Fibroblast of skin of left quadriceps (primary cell): Measurements from ENCODE around the gene AGAP9.
A peak's percentile ranks its signal among the peaks of the same experiment; 100 is the strongest.
"Not testable (repeated sequence)": the region's sequence is repeated elsewhere in the genome, so short reads cannot be mapped to it uniquely, and the experiment has no call there.

Experiments used
- DNase-seq, 2 experiments: peaks; one replicate each; pipeline ENCODE4 v3.0.0-alpha.2; 2013; ENCODE audit warnings: low read depth in 2 of 2

AGAP9 gene

DNA sequence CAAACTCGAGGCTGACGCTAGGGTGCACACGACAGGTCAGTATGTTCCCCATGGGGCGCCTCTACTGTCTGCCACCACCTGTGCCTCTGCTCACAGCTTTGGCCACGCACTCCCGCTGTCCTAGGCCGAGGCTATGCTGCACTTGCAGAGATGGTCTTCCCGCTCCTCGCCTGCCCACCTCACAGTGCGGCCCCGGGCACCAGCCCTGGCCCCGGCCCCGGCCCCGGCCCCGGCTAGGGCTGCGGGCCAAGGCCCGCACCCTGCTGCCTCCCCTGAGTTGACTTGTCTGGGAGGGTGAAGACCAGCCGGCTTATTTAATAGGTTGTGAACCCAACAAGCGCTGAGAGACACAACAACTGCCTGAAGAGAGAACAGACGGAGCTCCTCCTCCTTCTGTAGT lies at the start of gene AGAP9:
Gene AGAP9 (minus strand): TSS at position 164 of the 400 bp plus-strand sequence. CDS start 112 bp downstream, at position 52.
- not testable (repeated sequence) for DNase-seq

DNA sequence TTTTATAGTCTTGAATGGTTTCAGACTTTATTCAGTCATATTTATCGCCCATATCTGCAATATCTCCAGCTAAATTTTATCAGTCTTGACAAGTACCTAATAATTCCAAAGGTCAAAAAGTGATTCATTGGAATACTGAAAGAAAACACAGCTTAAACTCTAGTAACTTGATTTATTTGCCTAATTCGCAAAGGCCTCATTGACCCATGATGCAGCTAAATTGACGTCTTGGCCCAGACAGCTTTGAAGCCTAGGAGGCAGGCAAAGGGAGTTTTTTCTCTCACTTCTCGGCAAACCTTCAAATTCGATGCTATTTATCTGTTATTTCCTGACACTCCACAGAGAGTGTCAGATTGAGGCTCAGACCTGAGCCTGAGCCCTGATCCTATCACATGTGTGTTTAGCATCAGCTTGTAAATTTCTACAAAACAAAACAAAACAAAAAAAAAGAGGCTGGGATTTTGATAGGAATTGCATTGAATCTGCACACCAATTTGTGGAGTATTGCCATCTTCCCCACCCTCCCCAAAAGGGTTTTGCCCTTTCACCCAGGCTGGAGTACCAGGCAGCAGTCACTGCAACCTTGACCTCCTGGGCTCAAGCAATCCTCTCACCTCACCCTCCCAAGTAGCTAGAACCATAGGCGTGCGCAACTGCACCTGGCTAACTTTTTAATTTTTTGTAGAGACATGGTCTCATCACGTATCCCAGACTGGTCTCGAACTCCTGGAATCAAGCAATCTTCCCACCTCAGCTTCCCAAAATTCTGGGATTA lies 47.9 kb upstream of the AGAP9 start:
- DNase-seq = not testable (repeated sequence)

DNA sequence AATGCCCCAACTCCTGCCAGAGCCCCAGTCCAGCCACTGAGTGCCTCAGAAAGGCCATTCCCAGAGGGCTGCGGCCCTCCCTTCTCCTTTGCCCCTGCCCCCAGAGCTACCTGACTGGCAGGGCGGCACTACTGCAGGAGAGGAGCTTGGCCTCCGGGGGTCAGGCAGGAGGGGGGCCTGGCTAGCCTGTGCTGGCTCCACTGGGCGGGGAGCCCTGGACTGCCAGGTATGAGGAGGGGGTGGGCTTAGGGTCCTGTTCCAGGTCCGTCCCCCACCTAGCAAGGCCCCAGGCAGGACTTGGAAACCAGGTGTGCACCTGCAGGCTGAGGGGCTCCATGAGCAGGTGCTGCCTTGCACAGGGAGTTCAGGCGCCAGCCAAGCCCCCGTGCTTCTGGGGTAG lies 43.3 kb upstream of the AGAP9 start:
- not testable (repeated sequence) for DNase-seq

DNA sequence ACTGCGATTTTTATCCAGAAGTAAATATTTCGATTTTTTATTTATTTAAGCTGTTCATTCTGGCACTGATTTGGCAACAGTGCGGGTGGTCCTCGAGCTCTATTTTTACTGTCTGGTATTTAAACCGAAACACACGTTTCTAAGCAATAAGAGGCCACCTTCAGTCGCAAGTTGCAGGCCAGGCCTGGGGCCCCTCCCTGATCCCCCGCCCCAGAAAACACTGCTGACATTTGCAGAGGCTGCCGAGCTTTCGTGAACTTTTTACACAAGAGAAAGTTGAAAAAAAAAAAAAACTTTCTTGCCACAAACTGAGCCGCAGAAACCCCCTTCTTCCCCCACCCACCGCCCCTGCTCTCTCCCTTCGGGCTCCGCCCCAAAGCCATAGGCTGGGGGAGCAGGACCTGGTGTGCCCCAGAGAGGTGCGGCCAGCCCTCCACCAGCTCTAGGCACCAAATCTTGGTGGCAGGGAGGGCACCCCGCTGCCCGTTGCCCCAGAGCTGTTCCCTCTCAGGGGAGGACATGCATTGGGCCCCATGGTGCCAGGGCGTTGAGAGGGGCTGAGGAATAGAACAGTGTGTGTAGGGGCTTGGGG lies 42.8 kb upstream of the AGAP9 start:
- not testable (repeated sequence) for DNase-seq

DNA sequence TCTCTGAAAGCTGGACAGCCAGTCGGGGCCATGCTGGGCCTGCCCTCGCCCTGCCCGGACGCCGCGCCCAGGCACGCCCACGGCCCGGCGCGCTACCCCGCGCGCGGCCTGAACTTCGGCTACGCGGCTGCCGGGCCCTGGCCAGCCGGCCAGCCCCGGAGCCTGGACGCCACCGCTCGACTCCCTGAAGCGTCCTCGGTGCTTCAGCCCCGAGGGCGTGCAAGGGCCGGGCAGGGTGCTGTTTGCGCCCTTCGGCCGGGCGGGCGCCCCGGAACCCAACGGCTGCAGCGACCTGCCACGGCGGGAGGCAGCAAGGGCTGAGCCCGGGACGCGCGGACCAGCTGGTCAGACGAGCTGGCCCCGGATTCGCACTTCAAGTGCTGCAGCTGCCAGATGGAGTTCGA lies 42.1 kb upstream of the AGAP9 start:
- DNase-seq = not testable (repeated sequence)

DNA sequence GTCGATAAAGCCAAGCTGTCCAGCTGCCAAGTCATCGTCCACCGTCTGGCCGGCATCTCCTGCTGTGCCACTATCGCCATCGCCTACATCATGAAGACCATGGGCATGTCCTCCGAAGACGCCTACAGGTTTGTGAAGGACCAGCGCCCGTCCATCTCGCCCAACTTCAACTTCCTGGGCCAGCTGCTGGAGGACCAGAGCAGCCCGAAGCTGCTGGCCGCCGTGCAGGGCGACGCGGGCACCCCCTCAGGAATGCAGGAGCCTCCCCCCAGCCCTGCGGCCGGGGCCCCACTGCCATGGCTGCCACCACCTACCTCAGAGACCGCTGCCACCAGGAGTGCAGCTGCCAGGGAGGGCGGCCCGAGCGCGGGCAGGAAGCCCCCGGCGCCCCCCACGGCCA lies 41.5 kb upstream of the AGAP9 start:
- DNase-seq = not testable (repeated sequence)

DNA sequence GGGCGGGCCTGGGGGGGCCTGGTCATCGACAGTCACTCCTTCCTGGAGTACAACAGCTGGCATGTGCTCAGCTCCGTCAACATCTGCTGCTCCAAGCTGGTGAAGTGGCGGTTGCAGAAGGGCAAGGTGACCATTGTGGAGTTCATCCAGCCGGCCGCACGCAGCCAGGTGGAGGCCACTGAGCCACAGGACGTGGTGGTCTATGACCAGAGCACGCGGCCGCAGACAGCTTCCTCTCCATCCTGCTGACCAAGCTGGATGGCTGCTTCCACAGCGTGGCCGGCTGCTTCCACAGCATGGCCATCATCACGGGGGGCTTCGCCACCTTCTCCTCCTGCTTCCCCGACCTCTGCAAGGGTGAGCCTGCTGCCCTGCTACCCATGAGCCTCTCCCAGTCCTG lies 40.9 kb upstream of the AGAP9 start:
- DNase-seq = not testable (repeated sequence)

DNA sequence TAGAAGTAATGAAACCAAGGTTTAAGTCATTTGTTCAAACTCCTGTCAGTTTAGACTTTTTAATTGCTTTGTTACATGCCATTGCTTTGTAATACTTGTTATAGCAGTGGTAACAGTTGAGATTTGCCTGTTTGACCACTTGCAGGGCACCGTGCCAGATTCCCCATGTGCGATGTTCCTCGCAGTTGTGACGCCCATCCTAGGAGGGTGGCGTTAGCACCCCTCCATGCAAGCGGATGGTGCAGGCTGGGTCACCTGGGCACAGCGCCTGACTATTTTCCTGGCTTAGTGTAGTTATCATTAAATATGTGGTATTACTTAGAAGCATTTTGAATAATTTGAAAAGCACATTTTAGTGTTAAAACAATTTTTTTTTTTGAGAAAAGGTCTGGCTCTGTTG lies 37.0 kb upstream of the AGAP9 start:
- DNase-seq = not testable (repeated sequence)

DNA sequence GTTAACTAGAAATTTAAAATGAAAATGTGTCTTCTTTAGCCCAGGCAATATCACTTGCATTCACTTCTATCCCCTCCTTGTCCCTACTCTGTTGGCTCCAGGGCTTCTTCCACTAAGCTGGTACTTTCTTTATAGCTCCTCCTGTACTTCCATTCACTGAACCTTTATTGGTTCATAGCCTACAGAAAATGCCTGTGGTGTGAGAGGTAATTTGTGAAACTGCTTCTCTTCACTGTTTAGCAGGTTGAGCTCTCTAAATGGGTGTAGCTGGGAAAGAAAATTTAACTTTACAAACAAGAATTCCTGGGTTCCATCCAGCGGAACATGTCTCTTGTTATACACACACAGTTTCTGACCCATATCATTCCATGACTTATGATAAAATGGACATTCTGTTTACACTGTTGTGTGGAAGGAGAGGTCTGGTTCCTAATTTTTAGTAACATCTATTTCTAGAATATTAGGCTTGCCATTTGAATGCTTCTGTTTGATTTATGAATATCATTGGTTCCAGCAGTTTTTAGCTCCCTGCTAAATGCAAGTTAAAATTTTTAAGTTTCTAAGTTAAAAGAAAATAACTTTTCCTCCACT lies 36.4 kb upstream of the AGAP9 start:
- DNase-seq = not testable (repeated sequence)

DNA sequence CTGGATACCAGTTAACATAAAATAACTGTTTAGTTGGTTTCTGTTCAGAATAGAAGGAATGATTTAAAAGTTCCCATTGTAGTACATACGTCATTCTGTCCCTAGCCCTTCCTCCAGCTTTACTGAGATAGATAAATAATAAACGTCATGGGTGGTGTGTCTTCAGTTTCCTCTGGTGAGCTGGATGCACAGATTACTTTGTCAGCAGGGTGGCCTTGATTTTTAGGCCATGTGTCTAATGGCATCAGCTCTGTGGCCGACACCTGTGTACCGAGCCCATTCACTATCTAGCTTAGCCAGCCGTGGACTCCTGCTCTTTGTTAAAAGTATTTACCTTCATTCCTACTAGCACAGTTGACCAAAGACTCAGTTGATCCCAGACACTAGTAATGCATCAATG lies 34.7 kb upstream of the AGAP9 start:
- DNase-seq = not testable (repeated sequence)

DNA sequence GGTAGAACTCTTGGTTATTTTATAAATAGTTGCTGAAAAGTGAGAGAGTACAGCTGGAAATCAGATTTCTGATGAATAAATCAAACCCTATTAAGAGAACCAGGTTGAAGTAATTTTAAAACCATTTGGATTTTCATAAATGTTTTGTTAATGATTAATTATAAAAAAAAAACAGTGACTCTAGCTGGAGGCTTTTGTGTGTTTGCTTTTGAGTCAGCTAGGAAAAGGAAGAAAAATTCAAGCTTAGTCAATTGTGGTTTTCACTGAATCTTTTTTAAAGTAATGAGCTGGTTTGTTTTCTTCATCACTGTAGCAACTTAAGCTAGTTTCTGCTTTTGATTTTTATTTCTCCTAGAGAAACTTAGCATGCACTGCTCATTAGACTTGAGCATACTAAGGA lies 34.2 kb upstream of the AGAP9 start:
- not testable (repeated sequence) for DNase-seq

DNA sequence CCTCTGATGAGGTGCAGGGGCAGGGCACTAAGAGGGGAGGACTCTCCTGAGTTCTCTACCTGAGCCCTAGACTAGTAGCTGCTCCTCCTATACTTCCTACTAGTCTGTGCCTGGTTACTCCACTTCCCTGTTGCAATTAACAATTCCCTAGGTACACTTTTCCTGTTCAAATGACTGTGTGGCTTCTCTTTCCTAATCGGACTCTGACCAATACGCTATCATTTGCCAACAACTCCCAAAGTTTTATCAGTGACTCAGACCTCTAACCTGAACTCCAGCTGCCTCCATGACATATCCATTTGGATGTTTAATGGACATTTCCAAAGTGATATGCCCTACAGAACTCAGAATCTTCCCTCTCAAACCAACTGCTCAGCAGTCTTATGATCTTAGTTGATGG lies 31.9 kb upstream of the AGAP9 start:
- DNase-seq = not testable (repeated sequence)

DNA sequence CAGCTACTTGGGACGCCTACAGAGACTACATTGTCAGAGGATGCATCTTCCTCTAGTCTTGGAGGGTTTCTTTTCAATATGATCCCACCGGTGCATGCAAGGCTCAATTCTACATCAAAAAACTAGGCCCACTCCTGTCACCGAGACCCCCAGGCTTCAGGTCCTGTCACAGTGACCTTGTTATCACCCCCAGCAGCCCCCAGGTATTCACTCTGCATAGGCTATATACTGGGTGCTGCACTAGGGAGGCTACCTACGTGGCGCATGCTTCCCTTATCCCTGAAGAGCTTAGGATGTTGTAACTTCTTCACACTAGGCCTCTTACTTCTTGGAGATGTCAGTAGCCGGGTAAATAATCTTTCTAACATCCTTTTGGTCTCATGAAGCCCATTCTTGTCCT lies 31.1 kb upstream of the AGAP9 start:
- DNase-seq = not testable (repeated sequence)

DNA sequence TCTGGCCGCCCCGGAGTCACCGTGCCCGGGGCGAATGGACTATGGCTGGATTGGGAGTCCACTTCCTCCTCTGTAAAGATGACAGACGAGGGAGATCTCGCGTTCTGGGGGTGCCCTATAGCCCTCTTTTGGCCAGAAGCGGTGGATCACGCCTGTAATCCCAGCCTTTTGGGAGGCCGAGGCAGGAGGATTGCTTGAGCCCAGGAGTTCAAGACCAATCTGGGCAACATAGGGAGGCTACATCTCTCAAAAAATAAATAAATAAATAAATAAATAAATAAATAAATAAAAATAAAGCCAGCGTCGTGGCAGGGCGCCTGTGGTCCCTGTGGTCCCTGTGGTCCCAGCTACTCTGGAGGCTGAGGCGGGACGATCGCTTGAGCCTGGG lies 30.4 kb upstream of the AGAP9 start:
- not testable (repeated sequence) for DNase-seq

DNA sequence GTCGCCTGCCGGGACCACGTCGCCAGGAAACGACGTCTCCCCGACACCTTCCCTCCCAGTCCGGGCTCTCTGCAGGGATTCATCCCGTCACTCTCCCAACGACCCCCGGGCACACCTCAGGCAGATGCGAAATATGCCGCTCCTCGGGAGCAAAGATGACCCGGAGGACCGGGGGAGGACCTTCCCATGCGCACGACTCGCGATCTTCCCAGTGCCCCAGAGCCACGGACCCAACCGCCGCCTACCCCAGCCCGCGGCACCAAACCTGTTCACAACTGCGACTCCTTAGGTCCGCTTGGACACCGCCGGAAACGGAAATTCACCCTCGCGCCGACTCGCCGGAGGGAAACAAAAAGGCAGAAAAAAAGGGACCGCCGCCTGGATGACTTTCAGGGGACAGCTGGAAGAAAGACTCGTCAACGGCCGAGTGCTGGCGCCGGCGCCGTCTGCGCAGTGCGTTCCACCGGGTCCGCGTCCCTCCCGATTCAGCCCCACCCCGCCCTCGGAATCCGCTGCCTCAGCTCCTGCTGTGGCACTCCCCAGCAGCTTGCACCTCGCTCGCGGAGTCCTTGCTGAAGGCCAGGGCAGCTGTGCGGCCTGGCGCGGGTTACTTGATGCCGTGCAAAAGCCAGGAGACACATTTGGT lies 29.9 kb upstream of the AGAP9 start:
- peak; percentile 37 to 42 for DNase-seq

DNA sequence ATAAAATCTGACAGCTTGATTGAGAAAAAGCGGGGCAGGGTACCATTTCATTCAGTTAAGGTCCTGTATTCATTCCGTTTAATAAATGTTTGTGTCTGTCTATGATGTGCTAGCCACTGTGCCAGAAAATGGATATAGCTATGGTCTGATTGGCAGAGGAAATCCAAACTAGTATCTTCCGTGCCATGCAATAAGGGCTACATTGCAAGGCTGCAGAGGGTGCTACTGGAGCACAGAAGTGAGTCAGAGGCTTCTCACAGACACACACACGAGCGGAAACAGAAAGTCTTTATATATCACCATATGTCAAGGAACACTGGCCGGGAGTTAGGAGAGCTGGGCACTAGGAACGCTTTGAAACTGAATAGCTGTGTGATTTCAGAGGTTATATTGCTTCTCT lies 29.3 kb upstream of the AGAP9 start:
- peak in 1 of 2 experiments; percentile 21 for DNase-seq

DNA sequence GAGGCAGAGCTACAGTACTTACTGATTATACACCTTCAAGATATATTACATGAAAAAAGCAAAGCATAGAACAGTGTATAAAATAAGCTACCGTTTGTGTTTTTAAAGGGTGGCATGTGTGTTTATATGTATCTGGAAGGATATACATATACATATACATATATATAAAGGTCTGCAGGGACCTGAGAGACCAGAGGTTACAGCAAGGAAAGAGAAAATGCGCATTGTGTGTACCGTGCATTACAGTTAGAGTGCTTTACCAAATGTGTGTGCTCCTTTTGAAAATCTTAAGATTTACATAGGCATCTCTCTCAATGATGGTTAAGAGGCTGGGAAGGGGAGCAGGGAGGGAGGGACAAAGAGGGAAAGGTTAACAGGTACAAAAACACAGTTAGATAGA lies 23.8 kb upstream of the AGAP9 start:
- not testable (repeated sequence) for DNase-seq

DNA sequence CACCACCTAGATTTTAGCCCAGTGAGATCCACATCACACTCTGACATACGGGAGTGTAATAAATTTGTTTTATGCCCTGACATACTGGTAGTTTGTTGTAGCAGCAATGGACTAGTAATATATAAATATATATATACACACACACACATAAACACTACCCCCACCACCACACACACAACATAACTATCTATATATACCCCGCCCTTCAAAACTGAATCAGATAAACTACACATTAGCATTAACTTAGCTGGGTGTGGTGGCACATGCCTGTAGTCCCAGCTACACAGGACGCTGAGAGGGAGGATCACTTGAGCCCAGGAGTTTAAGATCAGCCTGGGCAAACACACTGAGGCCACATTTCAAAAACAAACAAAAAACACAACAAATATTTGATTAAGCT lies 13.0 kb upstream of the AGAP9 start:
- not testable (repeated sequence) for DNase-seq

DNA sequence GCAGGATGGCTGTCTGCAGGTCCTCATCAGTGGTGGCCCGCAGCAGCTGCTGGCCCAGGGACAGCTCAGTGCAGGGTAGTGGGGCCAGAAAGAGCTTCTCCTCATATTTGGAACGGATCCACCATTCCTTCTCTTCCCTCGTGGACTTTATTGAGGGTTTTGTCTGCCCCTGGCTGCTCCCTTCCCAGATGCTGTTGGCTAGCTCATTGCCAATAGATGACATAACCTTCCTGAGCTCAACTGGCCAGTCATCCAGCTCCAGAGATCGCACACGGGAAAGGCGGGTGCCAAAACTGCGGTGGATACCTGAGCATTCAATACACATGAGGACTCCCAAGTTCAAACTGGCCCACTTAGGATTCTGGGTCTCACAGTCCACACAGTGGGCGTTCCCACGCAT lies 21.1 kb downstream of the AGAP9 start:
- not testable (repeated sequence) for DNase-seq

DNA sequence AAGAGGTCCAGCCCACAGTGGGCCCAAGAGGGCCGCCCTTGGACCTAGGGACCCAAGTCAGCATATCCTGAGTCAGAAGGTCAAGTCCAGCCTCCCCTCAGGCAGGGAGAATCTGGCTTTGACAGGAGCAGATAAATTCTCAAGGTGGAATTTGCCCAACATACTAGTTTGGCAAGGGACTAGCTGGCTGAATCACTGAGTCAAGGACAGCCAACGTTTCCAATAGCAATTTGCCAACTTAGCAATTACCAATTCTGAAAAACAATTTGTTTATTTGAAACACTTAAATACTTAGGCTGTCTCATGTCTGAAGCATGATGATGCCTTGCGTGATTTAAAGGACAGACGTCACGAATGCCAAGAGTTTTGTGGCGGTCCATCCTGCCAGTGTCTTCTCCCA lies 29.2 kb downstream of the AGAP9 start:
- DNase-seq = not testable (repeated sequence)

DNA sequence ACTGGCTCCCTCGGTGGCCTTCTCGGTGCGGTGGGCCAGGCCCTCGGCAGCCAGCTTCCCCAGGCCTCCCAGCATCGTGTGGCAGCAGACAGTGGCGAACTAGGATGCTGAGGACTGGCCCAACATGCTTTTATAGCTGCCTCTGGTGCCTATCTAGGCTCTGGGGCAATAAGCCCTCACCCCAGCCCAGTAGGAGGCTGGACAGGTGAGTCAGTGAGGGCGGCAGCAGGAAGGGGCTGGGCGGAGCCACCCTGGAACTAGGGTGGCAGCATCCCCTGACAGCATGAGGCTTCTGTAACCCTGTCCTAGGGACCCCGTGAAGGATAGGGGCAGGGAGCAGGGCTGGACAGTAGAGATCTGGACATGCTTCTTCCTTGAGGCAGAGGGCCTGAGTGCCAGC lies 31.8 kb downstream of the AGAP9 start, which contains the start of gene FAM25G:
Gene FAM25G (minus strand): TSS at position 101 of the 400 bp plus-strand sequence. CDS start 26 bp downstream, at position 75.
- not testable (repeated sequence) for DNase-seq

DNA sequence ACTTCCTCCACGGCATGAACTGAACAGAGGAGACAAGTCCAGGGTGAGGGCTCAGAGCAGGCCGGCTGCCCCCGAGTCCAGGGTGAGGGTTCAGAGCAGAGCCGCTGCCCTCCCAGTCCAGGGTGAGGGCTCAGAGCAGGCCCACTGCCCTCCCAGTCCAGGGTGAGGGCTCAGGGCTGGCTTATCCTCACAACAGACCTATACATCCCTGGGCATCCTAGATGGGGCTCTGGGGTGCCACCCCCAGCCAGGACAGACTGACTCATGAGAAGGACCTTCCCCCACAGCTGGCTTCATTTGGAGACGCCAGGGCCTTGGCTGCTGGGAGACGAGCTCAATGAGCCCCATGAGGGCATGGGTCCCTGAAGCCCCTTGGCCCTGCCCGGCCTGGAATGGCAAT lies 33.8 kb downstream of the AGAP9 start:
- DNase-seq = not testable (repeated sequence)
